Nephron progenitor cell (in vitro differentiated cells): Measurements from ENCODE around the gene ZNF814.

Experiments
- DNase-seq: peaks from one replicate; pipeline ENCODE4 v3.0.0; 2021
- H3K27ac Mint-ChIP-seq: 2 replicates; pipeline ENCODE4 v1.8.0; 2021; ENCODE audit warnings: mild to moderate bottlenecking, moderate library complexity, mixed read lengths
- H3K27me3 Mint-ChIP-seq: 2 replicates; pipeline ENCODE4 v1.8.0; 2021; ENCODE audit warnings: mild to moderate bottlenecking, low read depth, mixed read lengths; ENCODE audit not compliant: poor library complexity
- H3K36me3 Mint-ChIP-seq: 2 replicates; pipeline ENCODE4 v1.8.0; 2021; ENCODE audit warnings: low read depth, mixed read lengths
- H3K4me1 Mint-ChIP-seq: 2 replicates; pipeline ENCODE4 v1.8.0; 2021; ENCODE audit warnings: mixed read lengths
- H3K4me3 Mint-ChIP-seq: 2 replicates; pipeline ENCODE4 v1.8.0; 2021; ENCODE audit warnings: mild to moderate bottlenecking, moderate library complexity, mixed read lengths
- H3K9me3 Mint-ChIP-seq: 2 replicates; pipeline ENCODE4 v1.8.0; 2021; ENCODE audit warnings: mild to moderate bottlenecking, moderate library complexity, mixed read lengths
- TF ChIP-seq, protein P1 (sequence below): fragments of 200-600 bp; sonication (generic); IDR thresholded peaks from 2 replicates; pipeline ENCODE4 v1.5.0; 2021; ENCODE audit warnings: antibody characterized with exemption

Gene ZNF814

DNA sequence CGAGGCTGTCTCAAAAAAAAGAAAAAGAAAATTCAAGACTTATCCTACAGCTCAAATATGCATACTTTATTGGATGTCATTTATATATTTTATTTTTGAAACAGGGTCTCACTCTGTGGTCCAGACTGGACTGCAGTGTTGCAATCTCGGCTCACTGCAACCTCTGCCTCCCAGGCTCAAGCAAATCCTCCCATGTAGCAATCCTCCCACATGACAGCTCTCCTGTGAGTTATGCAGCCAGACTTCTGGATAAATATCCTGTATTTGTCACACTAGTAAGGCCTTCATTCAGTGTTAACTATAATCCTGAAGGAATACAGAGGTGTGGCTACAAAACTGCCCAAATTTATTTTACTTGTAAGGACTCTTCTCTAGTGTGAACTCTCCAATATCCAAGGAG lies 81.3 kb downstream of the ZNF814 start:
- Mint-ChIP-seq H3K36me3 (peaks cover 61% of the 10 kb centered on the region), H3K4me3 (no peak overlapping the region), H3K27ac (no peak overlapping the region), H3K27me3 (no peaks in the 10 kb centered on the region), H3K9me3 (no peaks in the 10 kb centered on the region), H3K4me1 (peaks cover 65% of the 10 kb centered on the region)
- TF ChIP-seq, protein P1, sequence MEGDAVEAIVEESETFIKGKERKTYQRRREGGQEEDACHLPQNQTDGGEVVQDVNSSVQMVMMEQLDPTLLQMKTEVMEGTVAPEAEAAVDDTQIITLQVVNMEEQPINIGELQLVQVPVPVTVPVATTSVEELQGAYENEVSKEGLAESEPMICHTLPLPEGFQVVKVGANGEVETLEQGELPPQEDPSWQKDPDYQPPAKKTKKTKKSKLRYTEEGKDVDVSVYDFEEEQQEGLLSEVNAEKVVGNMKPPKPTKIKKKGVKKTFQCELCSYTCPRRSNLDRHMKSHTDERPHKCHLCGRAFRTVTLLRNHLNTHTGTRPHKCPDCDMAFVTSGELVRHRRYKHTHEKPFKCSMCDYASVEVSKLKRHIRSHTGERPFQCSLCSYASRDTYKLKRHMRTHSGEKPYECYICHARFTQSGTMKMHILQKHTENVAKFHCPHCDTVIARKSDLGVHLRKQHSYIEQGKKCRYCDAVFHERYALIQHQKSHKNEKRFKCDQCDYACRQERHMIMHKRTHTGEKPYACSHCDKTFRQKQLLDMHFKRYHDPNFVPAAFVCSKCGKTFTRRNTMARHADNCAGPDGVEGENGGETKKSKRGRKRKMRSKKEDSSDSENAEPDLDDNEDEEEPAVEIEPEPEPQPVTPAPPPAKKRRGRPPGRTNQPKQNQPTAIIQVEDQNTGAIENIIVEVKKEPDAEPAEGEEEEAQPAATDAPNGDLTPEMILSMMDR: no peak
- DNase-seq: no peak

DNA sequence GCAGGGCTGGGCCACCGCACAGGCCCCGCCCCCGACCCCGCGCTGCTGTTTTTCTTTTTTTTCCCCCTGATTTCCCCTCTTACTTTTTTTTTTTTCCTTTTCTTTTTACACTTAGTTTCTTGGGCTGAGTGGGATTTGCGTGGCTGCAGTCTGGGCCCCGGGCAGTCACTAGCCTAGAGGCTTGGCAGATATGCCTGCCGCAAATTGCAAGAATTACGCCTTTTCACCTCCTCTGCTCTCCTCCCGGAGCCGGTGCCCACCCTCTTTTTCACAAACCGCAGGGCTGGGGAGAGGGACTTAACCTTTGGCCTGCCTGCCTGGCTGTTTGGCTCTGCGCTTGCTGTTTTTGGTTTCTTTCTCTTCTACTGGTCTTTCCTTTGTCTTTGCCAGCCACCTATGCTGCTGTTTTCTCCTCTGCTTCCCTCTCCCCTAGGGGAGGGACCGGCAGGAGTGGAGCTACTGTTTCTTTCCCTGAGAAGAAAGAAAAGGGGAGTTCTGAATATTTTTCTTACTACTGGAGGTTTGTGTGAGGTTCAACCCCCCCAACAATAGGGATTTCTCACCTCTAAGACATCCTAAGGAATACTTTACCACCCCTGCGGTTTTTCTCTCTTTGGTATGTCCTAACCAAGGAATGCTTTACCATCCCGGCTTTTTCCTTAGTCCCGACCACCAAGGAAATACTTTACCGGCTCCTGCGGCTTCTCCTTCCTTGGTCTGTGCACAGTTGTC lies 85.1 kb downstream of the ZNF814 start:
- Mint-ChIP-seq H3K4me1 (peaks cover 78% of the 10 kb centered on the region), H3K4me3 (peak overlapping the region; percentile 91), H3K27me3 (no peaks in the 10 kb centered on the region), H3K27ac (peak overlapping the region; percentile 99), H3K36me3 (peaks cover 59% of the 10 kb centered on the region), H3K9me3 (peaks cover 2% of the 10 kb centered on the region)
- TF ChIP-seq, protein P1: no peak
- peak; percentile 66 for DNase-seq

DNA sequence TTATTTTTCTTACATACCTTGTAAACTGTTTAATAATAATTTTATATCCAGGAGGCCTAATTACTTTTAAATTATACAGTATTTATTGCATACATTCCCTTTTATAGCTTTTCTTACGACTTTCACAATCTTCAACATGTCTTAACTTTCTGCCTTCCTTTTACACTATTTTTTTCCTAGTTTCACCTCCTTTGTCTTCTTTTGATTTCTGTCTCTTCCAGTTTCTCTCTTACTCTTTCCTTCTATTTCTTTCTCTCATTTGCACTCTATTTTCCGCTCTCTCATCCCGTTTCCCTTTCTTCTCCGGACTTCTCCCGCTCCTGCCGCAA lies 85.6 kb downstream of the ZNF814 start:
- peaks cover 54% of the 10 kb centered on the region for H3K36me3 Mint-ChIP-seq
- H3K9me3 Mint-ChIP-seq: peaks cover 2% of the 10 kb centered on the region
- peak overlapping the region; percentile 99 for H3K27ac Mint-ChIP-seq
- peak overlapping the region; percentile 91 for H3K4me3 Mint-ChIP-seq
- peaks cover 78% of the 10 kb centered on the region for H3K4me1 Mint-ChIP-seq
- no peaks in the 10 kb centered on the region for H3K27me3 Mint-ChIP-seq
- TF ChIP-seq, protein P1: no peak
- no peak for DNase-seq

DNA sequence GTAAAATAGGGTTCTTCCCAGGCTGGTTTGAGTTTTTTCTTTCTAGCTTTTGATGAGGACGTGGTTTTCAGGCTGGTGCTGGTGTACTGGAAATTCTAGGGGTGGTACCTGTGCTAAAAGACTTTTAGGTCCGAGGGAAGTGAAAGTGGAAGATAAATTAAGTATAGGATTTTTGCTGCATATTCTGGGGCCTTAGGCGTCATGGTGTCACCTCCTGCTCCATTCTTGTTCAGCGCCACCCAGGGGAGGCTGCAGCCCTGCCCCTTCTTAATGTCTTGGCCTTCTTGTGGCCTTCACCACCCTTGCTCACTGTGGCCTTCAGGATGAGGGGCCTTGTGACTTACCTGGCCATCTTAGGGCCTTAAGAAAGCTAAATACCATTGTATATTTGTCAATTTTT lies 86.6 kb downstream of the ZNF814 start:
- Mint-ChIP-seq H3K9me3 (peaks cover 2% of the 10 kb centered on the region), H3K4me1 (peaks cover 75% of the 10 kb centered on the region), H3K27me3 (no peaks in the 10 kb centered on the region), H3K4me3 (peak overlapping the region; percentile 64), H3K27ac (peak overlapping the region; percentile 90), H3K36me3 (peaks cover 46% of the 10 kb centered on the region)
- TF ChIP-seq, protein P1: no peak
- no peak for DNase-seq

DNA sequence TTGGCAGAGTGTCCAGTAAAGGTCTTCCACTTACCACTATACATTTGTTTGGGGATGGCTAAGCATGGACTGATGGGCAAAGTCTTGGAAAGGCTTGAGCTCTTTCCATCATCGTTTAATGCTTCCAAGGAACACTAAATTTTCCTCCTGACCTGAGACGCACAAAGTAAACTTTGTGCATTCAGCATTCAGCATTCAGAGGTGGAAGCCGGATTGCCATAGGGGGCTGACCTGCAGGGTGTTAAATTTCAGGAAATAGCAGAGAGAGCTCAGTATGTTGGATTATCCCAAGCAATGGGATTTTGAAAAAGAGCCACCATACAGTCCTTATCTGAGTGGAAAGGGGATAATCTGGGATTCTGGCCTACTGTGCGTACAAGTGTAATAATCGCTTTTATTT lies 88.1 kb downstream of the ZNF814 start:
- TF ChIP-seq, protein P1: no peak
- peaks cover 2% of the 10 kb centered on the region for H3K9me3 Mint-ChIP-seq
- peak overlapping the region; percentile 96 for H3K27ac Mint-ChIP-seq
- H3K36me3 Mint-ChIP-seq: peaks cover 45% of the 10 kb centered on the region
- H3K4me1 Mint-ChIP-seq: peaks cover 67% of the 10 kb centered on the region
- DNase-seq: no peak
- peak overlapping the region; percentile 53 for H3K4me3 Mint-ChIP-seq
- no peaks in the 10 kb centered on the region for H3K27me3 Mint-ChIP-seq
